Keratinocyte (primary cell): Measurements from ENCODE around the gene PLA2G2E. TPM values are rescaled to one million over a fixed set of nuclear protein-coding genes. Genes with fewer than 3 reads are reported as not detected.

Experiments used
- DNase-seq: peaks from one replicate; pipeline ENCODE4 v3.0.0-alpha.2; 2011; ENCODE audit warnings: low read depth, missing footprints, low spot score
- FAIRE-seq: peaks from 2 replicates; lab custom pipeline; 2011; peaks lifted over from hg19 to GRCh38; lab: Jason Lieb, UNC
- H2AFZ ChIP-seq: 2 replicates; pipeline ENCODE4 v1.6.0; 2012; ENCODE audit warnings: low read length, control low read depth, inconsistent platforms; ENCODE audit not compliant: control insufficient read depth
- H3K27ac ChIP-seq: 2 replicates; pipeline ENCODE4 v1.5.1; 2011; ENCODE audit warnings: low read length; ENCODE audit not compliant: control insufficient read depth, insufficient read depth
- H3K27me3 ChIP-seq: 3 replicates; pipeline ENCODE4 v1.6.0; 2011; ENCODE audit warnings: low read length; ENCODE audit not compliant: control insufficient read depth, insufficient read depth; ENCODE audit errors: extremely low read depth
- H3K36me3 ChIP-seq, 2 experiments: 2 replicates in 1 of 2; 3 replicates in 1 of 2; pipeline ENCODE4 v1.5.1; 2011; ENCODE audit warnings: low read length in 2 of 2, mild to moderate bottlenecking in 1 of 2; ENCODE audit not compliant: control insufficient read depth in 2 of 2, insufficient read depth in 2 of 2; ENCODE audit errors: extremely low read depth in 1 of 2
- H3K4me1 ChIP-seq: 3 replicates; pipeline ENCODE4 v1.5.1; 2011; ENCODE audit warnings: low read length; ENCODE audit not compliant: control insufficient read depth, insufficient read depth; ENCODE audit errors: extremely low read depth
- H3K4me2 ChIP-seq: 3 replicates; pipeline ENCODE4 v1.6.0; 2011; ENCODE audit warnings: low read depth, low read length; ENCODE audit not compliant: control insufficient read depth, insufficient read depth; ENCODE audit errors: extremely low read depth
- H3K4me3 ChIP-seq, 3 experiments: fragments of 200-600 bp in 1 of 3; sonication (generic) in 1 of 3; 2 replicates in 2 of 3; 3 replicates in 1 of 3; pipeline ENCODE4 v1.5.1; 2011 to 2016; ENCODE audit warnings: low read length in 3 of 3, mild to moderate bottlenecking in 3 of 3, control low read depth in 2 of 3, inconsistent platforms in 1 of 3, low read depth in 1 of 3, mixed read lengths in 1 of 3, mixed run types in 1 of 3, moderate library complexity in 1 of 3; ENCODE audit not compliant: control insufficient read depth in 2 of 3, insufficient read depth in 2 of 3; ENCODE audit errors: extremely low read depth in 1 of 3
- H3K79me2 ChIP-seq: 2 replicates; pipeline ENCODE4 v1.6.0; 2012; ENCODE audit warnings: low read length; ENCODE audit not compliant: control insufficient read depth, insufficient read depth
- H3K9ac ChIP-seq: 3 replicates; pipeline ENCODE4 v1.6.0; 2011; ENCODE audit warnings: low read length; ENCODE audit not compliant: control insufficient read depth, insufficient read depth; ENCODE audit errors: extremely low read depth
- H3K9me1 ChIP-seq: 3 replicates; pipeline ENCODE4 v1.6.0; 2011; ENCODE audit warnings: low read length; ENCODE audit not compliant: control insufficient read depth, insufficient read depth; ENCODE audit errors: extremely low read depth
- H3K9me3 ChIP-seq: 2 replicates; pipeline ENCODE4 v1.5.1; 2012; ENCODE audit warnings: low read depth, low read length; ENCODE audit not compliant: control insufficient read depth
- H4K20me1 ChIP-seq: 3 replicates; pipeline ENCODE4 v1.6.0; 2011; ENCODE audit warnings: low read length; ENCODE audit not compliant: control insufficient read depth, insufficient read depth; ENCODE audit errors: extremely low read depth
- EZH2 ChIP-seq: IDR thresholded peaks from one replicate; pipeline ENCODE4 v1.6.1; 2012; ENCODE audit warnings: inconsistent platforms, mild to moderate bottlenecking, low read length, moderate library complexity
- dilution Hi-C: fragments of 300-500 bp; cut with MboI; formaldehyde crosslinking; loops from one replicate; pipeline ENCODE4 v1.7.0; 2020; ENCODE audit warnings: low sequenced_read_pairs; ENCODE audit not compliant: extremely low pct_ligation_motif_present
- polyA plus RNA-seq, 5 experiments: library from polyadenylated mRNA; depleted of rRNA in 3 of 5; stranded (reverse) in 3 of 5; stranded (forward) in 1 of 5; unstranded in 1 of 5; fragments of >200 nt; gene quantifications; 1 replicate in 1 of 5; 2 replicates in 3 of 5; 3 replicates in 1 of 5; pipeline versions ENCODE4 v1.2.1 to v1.2.3, GENCODE V29; 2011 to 2012; ENCODE audit warnings: missing spikeins in 2 of 5, low read depth in 1 of 5, low replicate concordance in 1 of 5
- TF ChIP-seq, protein P1 (sequence below), 3 experiments: IDR thresholded peaks in 1 of 3; conservative IDR thresholded peaks in 1 of 3; optimal IDR thresholded peaks in 1 of 3; 2 replicates in 2 of 3; 3 replicates in 1 of 3; pipeline versions ENCODE3 to v1.5.1; 2011; ENCODE audit warnings: low read length in 3 of 3, mild to moderate bottlenecking in 3 of 3, moderate library complexity in 2 of 3, control low read depth in 1 of 3, inconsistent platforms in 1 of 3; ENCODE audit not compliant: insufficient read depth in 2 of 3; ENCODE audit errors: extremely low read depth in 1 of 3

Gene PLA2G2E
- polyA plus RNA-seq, 1 donor (not counting 4 experiments of a cell fraction or from before 2014, with no cell fraction given): not detected

DNA sequence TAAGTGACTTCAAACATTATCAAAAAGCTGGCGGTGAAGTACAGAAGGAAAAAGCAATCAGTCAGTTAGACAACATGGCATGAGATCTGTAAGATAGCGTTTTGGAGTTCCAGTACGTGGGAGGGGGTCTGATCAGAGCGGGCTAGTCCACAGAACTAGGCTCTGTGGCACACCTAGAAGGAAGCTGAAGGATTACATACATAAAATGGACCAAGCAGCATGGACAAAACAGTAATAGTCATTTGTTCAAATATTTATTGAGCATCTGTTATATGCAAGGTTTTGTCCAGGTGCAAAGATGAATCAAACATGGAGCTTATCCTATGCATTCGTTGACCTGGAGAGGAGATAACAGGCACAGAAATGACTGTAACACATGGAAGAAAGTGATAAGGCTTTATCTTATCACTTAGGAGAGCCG, 22.9 kb upstream of the PLA2G2E start:
- Histone ChIP-seq H3K27me3 (no peaks in the 10 kb centered on the region), H3K9me1 (no peaks in the 10 kb centered on the region), H3K4me2 (no peak overlapping the region), H3K9ac (no peak overlapping the region), H4K20me1 (no peaks in the 10 kb centered on the region), H3K4me1 (peaks cover 6% of the 10 kb centered on the region), H3K27ac (no peak overlapping the region), H3K36me3 (no peaks in the 10 kb centered on the region), H3K9me3 (no peaks in the 10 kb centered on the region), H3K4me3 (no peak overlapping the region), H3K79me2 (no peaks in the 10 kb centered on the region), H2AFZ (no peak overlapping the region)
- no peak for TF ChIP-seq EZH2
- TF ChIP-seq, protein P1, sequence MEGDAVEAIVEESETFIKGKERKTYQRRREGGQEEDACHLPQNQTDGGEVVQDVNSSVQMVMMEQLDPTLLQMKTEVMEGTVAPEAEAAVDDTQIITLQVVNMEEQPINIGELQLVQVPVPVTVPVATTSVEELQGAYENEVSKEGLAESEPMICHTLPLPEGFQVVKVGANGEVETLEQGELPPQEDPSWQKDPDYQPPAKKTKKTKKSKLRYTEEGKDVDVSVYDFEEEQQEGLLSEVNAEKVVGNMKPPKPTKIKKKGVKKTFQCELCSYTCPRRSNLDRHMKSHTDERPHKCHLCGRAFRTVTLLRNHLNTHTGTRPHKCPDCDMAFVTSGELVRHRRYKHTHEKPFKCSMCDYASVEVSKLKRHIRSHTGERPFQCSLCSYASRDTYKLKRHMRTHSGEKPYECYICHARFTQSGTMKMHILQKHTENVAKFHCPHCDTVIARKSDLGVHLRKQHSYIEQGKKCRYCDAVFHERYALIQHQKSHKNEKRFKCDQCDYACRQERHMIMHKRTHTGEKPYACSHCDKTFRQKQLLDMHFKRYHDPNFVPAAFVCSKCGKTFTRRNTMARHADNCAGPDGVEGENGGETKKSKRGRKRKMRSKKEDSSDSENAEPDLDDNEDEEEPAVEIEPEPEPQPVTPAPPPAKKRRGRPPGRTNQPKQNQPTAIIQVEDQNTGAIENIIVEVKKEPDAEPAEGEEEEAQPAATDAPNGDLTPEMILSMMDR (optimal IDR thresholded peaks at IDR 0.05 in 1 of 3, IDR thresholded peaks at IDR 0.05 in 1 of 3, conservative IDR thresholded peaks at IDR 0.05 in 1 of 3; ENCODE audit: extremely low read depth in 1 of 3, insufficient read depth in 2 of 3, low read length in 3 of 3): no peak
- no peak for DNase-seq
- FAIRE-seq: no peak
- dilution Hi-C loops: no loop called here

DNA sequence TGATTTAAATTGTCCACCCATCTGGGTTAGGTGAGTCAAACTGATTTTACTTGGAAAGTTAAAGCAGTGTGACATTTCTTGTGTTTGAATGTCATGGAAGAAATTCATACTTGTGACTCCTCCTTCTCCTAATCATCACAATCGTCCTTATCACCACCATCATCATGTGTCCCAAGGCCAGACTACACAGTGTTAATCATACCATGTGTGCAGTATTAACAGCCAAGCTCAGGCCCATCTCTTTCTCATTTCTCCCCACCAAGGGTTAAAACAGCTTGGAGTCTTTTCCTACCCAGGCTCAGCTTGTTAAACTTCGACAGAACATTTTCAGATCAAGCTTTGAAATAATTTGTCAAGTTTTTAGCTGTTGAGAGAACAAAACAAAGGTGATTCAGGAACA, 22.5 kb upstream of the PLA2G2E start:
- DNase-seq (no peak), FAIRE-seq (no peak)
- Histone ChIP-seq H3K9me3 (no peaks in the 10 kb centered on the region), H3K4me2 (no peak overlapping the region), H3K36me3 (no peaks in the 10 kb centered on the region), H3K27ac (no peak overlapping the region), H2AFZ (no peak overlapping the region), H3K27me3 (no peaks in the 10 kb centered on the region), H3K9me1 (no peaks in the 10 kb centered on the region), H3K9ac (no peak overlapping the region), H4K20me1 (no peaks in the 10 kb centered on the region), H3K79me2 (no peaks in the 10 kb centered on the region), H3K4me1 (peaks cover 6% of the 10 kb centered on the region), H3K4me3 (no peak overlapping the region)
- TF ChIP-seq, protein P1 (optimal IDR thresholded peaks at IDR 0.05 in 1 of 3, IDR thresholded peaks at IDR 0.05 in 1 of 3, conservative IDR thresholded peaks at IDR 0.05 in 1 of 3; ENCODE audit: extremely low read depth in 1 of 3, insufficient read depth in 2 of 3, low read length in 3 of 3): no peak
- TF ChIP-seq EZH2: no peak
- dilution Hi-C loops: no loop called here
